ENCODE data around the gene USP6NL.
A peak's percentile ranks its signal among the peaks of the same experiment; 100 is the strongest.

Gene USP6NL

GRCh38 chr10:11533328-11533781 lies 78.1 kb downstream of the USP6NL start:
- H2AFZ ChIP-seq (ENCODE audit: low read depth) = no peak overlapping the region
- H3K79me2 ChIP-seq (ENCODE audit: insufficient read depth, low read depth) = no peaks in the 10 kb centered on the region
- no peaks in the 10 kb centered on the region for H3K4me1 ChIP-seq (ENCODE audit: low read depth, poor library complexity, severe bottlenecking)

GRCh38 chr10:11532306-11532705 lies 79.1 kb downstream of the USP6NL start:
- H3K36me3 ChIP-seq (ENCODE audit: insufficient read depth) = no peaks in the 10 kb centered on the region
- H3K9ac ChIP-seq = no peak overlapping the region
- no peak overlapping the region for H3K27ac ChIP-seq
- H3K79me2 ChIP-seq (ENCODE audit: insufficient read depth, low read depth) = no peaks in the 10 kb centered on the region
- H3K4me3 ChIP-seq (IDR thresholded peaks at IDR 0.05; ENCODE audit: insufficient read depth, low read depth, low read length) = no peak overlapping the region
- H4K20me1 ChIP-seq (ENCODE audit: insufficient read depth) = no peaks in the 10 kb centered on the region
- H3K4me1 ChIP-seq (ENCODE audit: low read depth, poor library complexity, severe bottlenecking) = peaks cover 10% of the 10 kb centered on the region
- no peaks in the 10 kb centered on the region for H3K27me3 ChIP-seq (ENCODE audit: insufficient read depth, low read depth)
- TF ChIP-seq CTCF (conservative IDR thresholded peaks at IDR 0.05; ENCODE audit: low read depth, low read length) = no peak
- no peak overlapping the region for H2AFZ ChIP-seq (ENCODE audit: low read depth)
- no peak overlapping the region for H3K4me2 ChIP-seq

More at GRCh38 chr10:11533328-11533781, 78.1 kb downstream of the USP6NL start:
- no peak overlapping the region for H3K27ac ChIP-seq
- no peak overlapping the region for H3K4me2 ChIP-seq
- TF ChIP-seq CTCF (conservative IDR thresholded peaks at IDR 0.05; ENCODE audit: low read depth, low read length) = 0 out of 2 replicates have a peak, but pooled peaks have one; percentile 18
- H3K27me3 ChIP-seq (ENCODE audit: insufficient read depth, low read depth) = no peaks in the 10 kb centered on the region
- no peak overlapping the region for H3K4me3 ChIP-seq (IDR thresholded peaks at IDR 0.05; ENCODE audit: insufficient read depth, low read depth, low read length)
- no peak overlapping the region for H3K9ac ChIP-seq
- H4K20me1 ChIP-seq (ENCODE audit: insufficient read depth) = no peaks in the 10 kb centered on the region
- H3K36me3 ChIP-seq (ENCODE audit: insufficient read depth) = no peaks in the 10 kb centered on the region

GRCh38 chr10:11530806-11531205 lies 80.6 kb downstream of the USP6NL start:
- Histone ChIP-seq H3K9ac (no peak overlapping the region), H4K20me1 (ENCODE audit: insufficient read depth) (no peaks in the 10 kb centered on the region), H3K27me3 (ENCODE audit: insufficient read depth, low read depth) (no peaks in the 10 kb centered on the region), H3K4me2 (no peak overlapping the region), H3K27ac (no peak overlapping the region), H2AFZ (ENCODE audit: low read depth) (no peak overlapping the region), H3K4me3 (IDR thresholded peaks at IDR 0.05; ENCODE audit: insufficient read depth, low read depth, low read length) (no peak overlapping the region), H3K79me2 (ENCODE audit: insufficient read depth, low read depth) (no peaks in the 10 kb centered on the region), H3K36me3 (ENCODE audit: insufficient read depth) (no peaks in the 10 kb centered on the region), H3K4me1 (ENCODE audit: low read depth, poor library complexity, severe bottlenecking) (peaks cover 11% of the 10 kb centered on the region)
- TF ChIP-seq CTCF (conservative IDR thresholded peaks at IDR 0.05; ENCODE audit: low read depth, low read length) = no peak

- H3K9ac ChIP-seq = no peak overlapping the region
- peaks cover 11% of the 10 kb centered on the region for H3K4me1 ChIP-seq (ENCODE audit: low read depth, poor library complexity, severe bottlenecking)
- no peak overlapping the region for H2AFZ ChIP-seq (ENCODE audit: low read depth)
- H3K79me2 ChIP-seq (ENCODE audit: insufficient read depth, low read depth) = no peaks in the 10 kb centered on the region
- no peak overlapping the region for H3K27ac ChIP-seq
- no peak overlapping the region for H3K4me2 ChIP-seq
- H3K4me3 ChIP-seq (IDR thresholded peaks at IDR 0.05; ENCODE audit: insufficient read depth, low read depth, low read length) = no peak overlapping the region
- H3K36me3 ChIP-seq (ENCODE audit: insufficient read depth) = no peaks in the 10 kb centered on the region
- H4K20me1 ChIP-seq (ENCODE audit: insufficient read depth) = no peaks in the 10 kb centered on the region
- no peaks in the 10 kb centered on the region for H3K27me3 ChIP-seq (ENCODE audit: insufficient read depth, low read depth)
- no peak for TF ChIP-seq CTCF (conservative IDR thresholded peaks at IDR 0.05; ENCODE audit: low read depth, low read length)
Measured at GRCh38 chr10:11529276-11529903, 82.1 kb downstream of the USP6NL start.

Data from KMS-11 (cell line).